H1 (cell line): Measurements from ENCODE around the gene WNK2. TPM values are rescaled to one million over a fixed set of nuclear protein-coding genes. Genes with fewer than 3 reads are reported as not detected.

Experiments used
- CTCF ChIA-PET: fragments of 300-600 bp; sonication (Branson Sonifier 250); formaldehyde crosslinking; loops from one replicate; lab custom pipeline; 2021; ENCODE audit not compliant: partially characterized antibody; lab: Charles Lee
- POLR2A ChIA-PET: fragments of 300-600 bp; sonication (Branson Sonifier 250); formaldehyde crosslinking; loops from one replicate; lab custom pipeline; 2021; ENCODE audit warnings: inconsistent platforms; ENCODE audit not compliant: partially characterized antibody; lab: Charles Lee
- DNase-seq, 2 experiments: peaks; one replicate each; pipeline versions ENCODE4 v3.0.0 to v3.0.0-alpha.2; 2010 to 2022; ENCODE audit warnings: low spot score in 2 of 2, low read depth in 1 of 2, mixed read lengths in 1 of 2
- FAIRE-seq: peaks from 2 replicates; lab custom pipeline; 2011; peaks lifted over from hg19 to GRCh38; lab: Jason Lieb, UNC
- H2AFZ ChIP-seq: 2 replicates; pipeline ENCODE4 v1.8.1; 2012; ENCODE audit warnings: low read length, inconsistent platforms
- H2AK5ac ChIP-seq: 2 replicates; pipeline ENCODE4 v1.6.1; 2013; ENCODE audit warnings: low read depth, low read length
- H2BK120ac ChIP-seq: replicated peaks from 2 replicates; pipeline ENCODE3; 2013; ENCODE audit warnings: low read depth, low read length, inconsistent platforms
- H2BK12ac ChIP-seq: 2 replicates; pipeline ENCODE4 v1.6.1; 2013; ENCODE audit warnings: low read depth, low read length
- H2BK15ac ChIP-seq: 2 replicates; pipeline ENCODE4 v1.6.1; 2013; ENCODE audit warnings: low read length
- H2BK20ac ChIP-seq: 2 replicates; pipeline ENCODE4 v1.6.1; 2013; ENCODE audit warnings: low read length
- H2BK5ac ChIP-seq: 2 replicates; pipeline ENCODE4 v1.6.1; 2013; ENCODE audit warnings: low read depth, low read length
- H3K14ac ChIP-seq: 2 replicates; pipeline ENCODE4 v1.6.1; 2013; ENCODE audit warnings: inconsistent platforms; ENCODE audit not compliant: insufficient read length
- H3K18ac ChIP-seq: 2 replicates; pipeline ENCODE4 v1.6.1; 2013; ENCODE audit warnings: low read length; ENCODE audit errors: extremely low read depth
- H3K23ac ChIP-seq: 2 replicates; pipeline ENCODE4 v1.6.1; 2013; ENCODE audit warnings: inconsistent platforms; ENCODE audit not compliant: insufficient read length
- H3K23me2 ChIP-seq: 2 replicates; pipeline ENCODE4 v1.6.1; 2013; ENCODE audit warnings: low read depth, low read length
- H3K27ac ChIP-seq: 2 replicates; pipeline ENCODE4 v1.6.1; 2011; ENCODE audit warnings: low read depth, low read length, inconsistent platforms
- H3K27me3 ChIP-seq, 4 experiments: replicated peaks in 1 of 4; 1 replicate in 1 of 4; 2 replicates in 3 of 4; pipeline versions ENCODE4 v1.6.1 to v1.8.1; 2011 to 2013; ENCODE audit warnings: low read length in 3 of 4, mild to moderate bottlenecking in 3 of 4, inconsistent platforms in 2 of 4, mixed read lengths in 2 of 4, moderate library complexity in 1 of 4; ENCODE audit not compliant: control insufficient read depth in 3 of 4, insufficient read depth in 3 of 4; ENCODE audit errors: extremely low read depth in 1 of 4
- H3K36me3 ChIP-seq, 4 experiments: 2 replicates each; pipeline versions ENCODE4 v1.6.1 to v1.8.1; 2011 to 2013; ENCODE audit warnings: mild to moderate bottlenecking in 4 of 4, low read length in 3 of 4, moderate library complexity in 2 of 4, control low read depth in 1 of 4, inconsistent platforms in 1 of 4; ENCODE audit not compliant: insufficient read depth in 4 of 4, control insufficient read depth in 2 of 4
- H3K4ac ChIP-seq: replicated peaks from 2 replicates; pipeline ENCODE3; 2013; ENCODE audit warnings: low read length, low read depth, mixed read lengths, inconsistent platforms; ENCODE audit not compliant: insufficient read length
- H3K4me1 ChIP-seq, 4 experiments: replicated peaks in 1 of 4; 1 replicate in 1 of 4; 2 replicates in 3 of 4; pipeline versions ENCODE4 v1.6.1 to v1.8.1; 2011 to 2013; ENCODE audit warnings: low read length in 3 of 4, inconsistent platforms in 2 of 4, mixed read lengths in 1 of 4; ENCODE audit not compliant: insufficient read depth in 4 of 4, control insufficient read depth in 3 of 4
- H3K4me2 ChIP-seq, 2 experiments: 2 replicates each; pipeline versions ENCODE4 v1.6.1 to v1.8.1; 2011 to 2013; ENCODE audit warnings: low read depth in 2 of 2, low read length in 2 of 2, control low read depth in 1 of 2, inconsistent platforms in 1 of 2, mild to moderate bottlenecking in 1 of 2; ENCODE audit not compliant: insufficient read depth in 1 of 2
- H3K4me3 ChIP-seq, 4 experiments: fragments of 200-600, 300-600 bp in 1 of 4; sonication (generic), shearing (Covaris generic), sonication (Bioruptor Twin) in 1 of 4; 2 replicates each; pipeline versions ENCODE4 v1.5.1 to v1.8.1; 2011 to 2016; ENCODE audit warnings: low read length in 4 of 4, low read depth in 3 of 4, control low read depth in 2 of 4, inconsistent platforms in 2 of 4, mild to moderate bottlenecking in 2 of 4, mixed read lengths in 1 of 4, moderate library complexity in 1 of 4; ENCODE audit not compliant: insufficient read depth in 2 of 4; ENCODE audit errors: extremely low read depth in 1 of 4
- H3K56ac ChIP-seq: replicated peaks from 2 replicates; pipeline ENCODE3; 2013; ENCODE audit warnings: low read depth, mild to moderate bottlenecking, mixed read lengths, low read length, inconsistent platforms; ENCODE audit not compliant: insufficient read length
- H3K79me1 ChIP-seq: 2 replicates; pipeline ENCODE4 v1.6.1; 2013; ENCODE audit warnings: low read depth, low read length, control low read depth
- H3K79me2 ChIP-seq, 2 experiments: 2 replicates each; pipeline versions ENCODE4 v1.6.1 to v1.8.1; 2012 to 2013; ENCODE audit warnings: low read length in 2 of 2, mild to moderate bottlenecking in 2 of 2, inconsistent platforms in 1 of 2; ENCODE audit not compliant: insufficient read depth in 2 of 2, control insufficient read depth in 1 of 2
- H3K9ac ChIP-seq, 4 experiments: replicated peaks in 1 of 4; 1 replicate in 1 of 4; 2 replicates in 3 of 4; pipeline versions ENCODE4 v1.6.1 to v1.8.1; 2011 to 2013; ENCODE audit warnings: low read depth in 3 of 4, low read length in 3 of 4, control low read depth in 2 of 4, mild to moderate bottlenecking in 2 of 4, moderate library complexity in 2 of 4, inconsistent platforms in 1 of 4; ENCODE audit errors: extremely low read depth in 1 of 4
- H3K9me3 ChIP-seq, 2 experiments: 2 replicates each; pipeline versions ENCODE4 v1.6.1 to v1.8.1; 2012 to 2013; ENCODE audit warnings: mild to moderate bottlenecking in 2 of 2, moderate library complexity in 2 of 2, control low read depth in 1 of 2, inconsistent platforms in 1 of 2, low read depth in 1 of 2, low read length in 1 of 2, mixed read lengths in 1 of 2; ENCODE audit not compliant: insufficient read depth in 2 of 2
- H4K20me1 ChIP-seq, 2 experiments: replicated peaks in 1 of 2; 2 replicates each; pipeline versions ENCODE3 to v1.8.1; 2011 to 2013; ENCODE audit warnings: inconsistent platforms in 2 of 2, low read length in 2 of 2, mild to moderate bottlenecking in 1 of 2; ENCODE audit not compliant: insufficient read depth in 2 of 2, control insufficient read depth in 1 of 2
- H4K5ac ChIP-seq: 2 replicates; pipeline ENCODE4 v1.6.1; 2013; ENCODE audit warnings: low read length, low read depth, mixed read lengths, inconsistent platforms; ENCODE audit not compliant: insufficient read length
- H4K8ac ChIP-seq: 2 replicates; pipeline ENCODE4 v1.8.0; 2013; ENCODE audit warnings: mild to moderate bottlenecking, moderate library complexity, low read length, inconsistent platforms; ENCODE audit not compliant: insufficient read depth; ENCODE audit errors: extremely low read depth
- H4K91ac ChIP-seq: replicated peaks from 2 replicates; pipeline ENCODE3; 2013; ENCODE audit warnings: low read length, mixed read lengths, inconsistent platforms; ENCODE audit not compliant: insufficient read length
- BACH1 ChIP-seq: IDR thresholded peaks from 2 replicates; pipeline ENCODE4 v1.6.1; 2012; ENCODE audit warnings: low read length, improper control_type of control experiment
- CEBPB ChIP-seq: IDR thresholded peaks from 2 replicates; pipeline ENCODE4 v1.6.1; 2012; ENCODE audit warnings: low read depth, low read length
- EGR1 ChIP-seq: IDR thresholded peaks from 2 replicates; pipeline ENCODE4 v1.6.1; 2011; ENCODE audit warnings: low read depth, low read length, borderline replicate concordance
- EP300 ChIP-seq, 2 experiments: IDR thresholded peaks; 1 replicate in 1 of 2; 2 replicates in 1 of 2; pipeline ENCODE4 v1.6.1; 2011 to 2012; ENCODE audit warnings: low read depth in 2 of 2, low read length in 2 of 2, mild to moderate bottlenecking in 2 of 2, borderline replicate concordance in 1 of 2, inconsistent platforms in 1 of 2, moderate library complexity in 1 of 2
- EZH2 ChIP-seq: fragments of 200-600 bp; sonication (generic); IDR thresholded peaks from 2 replicates; pipeline ENCODE4 v1.7.1; 2012; ENCODE audit warnings: low read depth, mild to moderate bottlenecking, moderate library complexity, low read length, inconsistent platforms; ENCODE audit not compliant: severe bottlenecking
- FOSL1 ChIP-seq: IDR thresholded peaks from 2 replicates; pipeline ENCODE4 v1.6.1; 2011; ENCODE audit warnings: mild to moderate bottlenecking, low read depth, low read length, moderate library complexity; ENCODE audit not compliant: insufficient read depth
- HDAC6 ChIP-seq: IDR thresholded peaks from one replicate; pipeline ENCODE4 v1.7.1; 2012; ENCODE audit warnings: low read depth, mild to moderate bottlenecking, inconsistent platforms, low read length, moderate library complexity
- JUN ChIP-seq: IDR thresholded peaks from 2 replicates; pipeline ENCODE4 v1.6.1; 2011; ENCODE audit warnings: low read depth, mild to moderate bottlenecking, improper control_type of control experiment, low read length
- POLR2AphosphoS5 ChIP-seq: IDR thresholded peaks from 2 replicates; pipeline ENCODE4 v1.6.1; 2011; ENCODE audit warnings: low read depth, low read length
- SIRT6 ChIP-seq: IDR thresholded peaks from one replicate; pipeline ENCODE4 v1.7.1; 2012; ENCODE audit warnings: low read length, inconsistent platforms
- SP2 ChIP-seq: IDR thresholded peaks from 2 replicates; pipeline ENCODE4 v1.6.1; 2012; ENCODE audit warnings: mild to moderate bottlenecking, low read length, inconsistent platforms
- SUZ12 ChIP-seq: fragments of 200-600 bp; sonication (generic); IDR thresholded peaks from 2 replicates; pipeline ENCODE4 v1.6.1; 2012; ENCODE audit warnings: mild to moderate bottlenecking, inconsistent platforms, low read length, moderate library complexity, mixed read lengths
- WGBS, 2 experiments: shearing (Covaris generic) in 1 of 2; methylation state at CpG; one replicate each; pipeline versions ENCODE4 v1.1.6 to v1.1.7; 2013 to 2015; ENCODE audit warnings: low lambda C conversion rate in 2 of 2, mixed read lengths in 2 of 2, inconsistent platforms in 1 of 2, low coverage in 1 of 2, missing lambda C conversion rate in 1 of 2; ENCODE audit not compliant: insufficient replicate concordance in 2 of 2, insufficient coverage in 1 of 2, insufficient read length in 1 of 2; ENCODE audit errors: extremely low coverage in 1 of 2, missing lambda C conversion rate in 1 of 2; 5-methylcytosine and 5-hydroxymethylcytosine counted together
- polyA plus RNA-seq, 7 experiments: library from polyadenylated mRNA; depleted of rRNA in 3 of 7; stranded (reverse) in 5 of 7; unstranded in 2 of 7; fragments of >200 nt in 5 of 7; fragments of 200-250 nt in 2 of 7; gene quantifications; 1 replicate in 5 of 7; 2 replicates in 1 of 7; 4 replicates in 1 of 7; pipeline versions ENCODE4 v1.2.1 to v1.2.3, GENCODE V29; 2011 to 2013; ENCODE audit warnings: missing spikeins in 2 of 7, mixed read lengths in 2 of 7
- total RNA-seq: library from RNA; stranded (reverse); fragmentation: NEBNext Ultra II Directional; extraction: Animal tissue kit (Norgen Biotek cat#: 25700); gene quantifications from 2 replicates; pipeline ENCODE4 v1.2.1, GENCODE V29; 2021
- TF ChIP-seq, protein P1 (sequence below): IDR thresholded peaks from 2 replicates; pipeline ENCODE4 v1.6.1; 2011; ENCODE audit warnings: low read length, improper control_type of control experiment

Gene WNK2
- total and polyA plus RNA-seq, 2 of the 8 experiments (the other 6 are each of a cell fraction or from before 2014, with no cell fraction given), result 12.0 to 87.2 TPM

GRCh38 chr9:93366119-93366447 lies 182.1 kb downstream of the WNK2 start:
- Histone ChIP-seq H3K14ac (no peak overlapping the region), H3K4ac (no peak overlapping the region), H4K5ac (no peak overlapping the region), H3K27ac (no peak overlapping the region), H3K4me1 (peaks cover 0 to 10% (median 0%) of the 10 kb centered on the region in 4 experiments; a peak in 1 of 7 replicates), H3K4me3 (no peak overlapping the region), H3K9ac (no peak overlapping the region), H3K4me2 (peak overlapping the region in 1 of 2 experiments; percentile 57; a peak in 2 of 4 replicates), H3K56ac (no peak overlapping the region), H3K9me3 (peaks cover 11 to 12% of the 10 kb centered on the region in 2 experiments), H2BK12ac (no peak overlapping the region), H3K18ac (no peak overlapping the region), H2BK15ac (no peak overlapping the region), H3K79me1 (no peaks in the 10 kb centered on the region), H3K27me3 (no peaks in the 10 kb centered on the region), H2BK5ac (no peak overlapping the region), H3K23ac (no peak overlapping the region), H2AFZ (no peak overlapping the region), H2BK120ac (no peak overlapping the region), H4K91ac (no peak overlapping the region), H2BK20ac (no peak overlapping the region), H4K20me1 (no peaks in the 10 kb centered on the region), H3K36me3 (peaks cover 0 to 28% (median 7%) of the 10 kb centered on the region in 4 experiments; a peak in 3 of 8 replicates), H2AK5ac (no peak overlapping the region), H4K8ac (peak overlapping the region; percentile 58; the same call in 1 of the 2 replicates), H3K79me2 (no peaks in the 10 kb centered on the region), H3K23me2 (no peaks in the 10 kb centered on the region; the same call in 1 of the 2 replicates)
- POLR2A ChIA-PET, result interaction anchor here (1.0 to 4.4 kb wide), 10 partner anchors 9 to 200 kb away, joined by 3 to 44 read pairs (median 4); partner anchors contain the start of gene FAM120AOS
- DNase-seq (peak in 1 of 2 experiments; percentile 71), FAIRE-seq (no peak)
- WGBS, 2 experiments, result 74% methylated on average over 11 of the region's 12 CpGs; no CpG with 5 or more reads in 1 of the 2 experiments
- CTCF ChIA-PET, result interaction anchor here (1.1 kb wide), 1 partner anchor 13 kb away, joined by 4 read pairs; no protein-coding TSS in a partner anchor
- TF ChIP-seq, protein P1, sequence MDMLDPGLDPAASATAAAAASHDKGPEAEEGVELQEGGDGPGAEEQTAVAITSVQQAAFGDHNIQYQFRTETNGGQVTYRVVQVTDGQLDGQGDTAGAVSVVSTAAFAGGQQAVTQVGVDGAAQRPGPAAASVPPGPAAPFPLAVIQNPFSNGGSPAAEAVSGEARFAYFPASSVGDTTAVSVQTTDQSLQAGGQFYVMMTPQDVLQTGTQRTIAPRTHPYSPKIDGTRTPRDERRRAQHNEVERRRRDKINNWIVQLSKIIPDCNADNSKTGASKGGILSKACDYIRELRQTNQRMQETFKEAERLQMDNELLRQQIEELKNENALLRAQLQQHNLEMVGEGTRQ, result no peak
- no peak for TF ChIP-seq BACH1
- no peak for TF ChIP-seq SIRT6
- no peak for TF ChIP-seq EGR1
- no peak for TF ChIP-seq SUZ12
- TF ChIP-seq JUN, result no peak
- no peak for TF ChIP-seq FOSL1
- no peak for TF ChIP-seq EZH2
- no peak for TF ChIP-seq SP2
- TF ChIP-seq EP300 (IDR thresholded peaks at IDR 0.05; ENCODE audit: borderline replicate concordance in 1 of 2, low read depth in 2 of 2, low read length in 2 of 2), result no peak
- no peak for TF ChIP-seq POLR2AphosphoS5
- no peak for TF ChIP-seq CEBPB
- no peak for TF ChIP-seq HDAC6
